ENCODE data around the gene OTOF. TPM values are rescaled to one million over a fixed set of nuclear protein-coding genes. Genes with fewer than 3 reads are reported as not detected.

Gene OTOF
- total and polyA plus RNA-seq, 8 donors = 0.07 to 0.26 (median 0.12) TPM; not detected in 1

GRCh38 chr2:26506279-26506678, 28.4 kb upstream of the OTOF start:
- no peaks in the 10 kb centered on the region for H3K4me1 ChIP-seq
- no peaks in the 10 kb centered on the region for H3K27me3 ChIP-seq
- intact Hi-C loops (cut with DNase I) = no loop called here
- no peak overlapping the region for H3K4me3 ChIP-seq
- TF ChIP-seq CTCF (IDR thresholded peaks at IDR 0.05) = no peak
- H3K36me3 ChIP-seq = no peaks in the 10 kb centered on the region
- ATAC-seq (no peak), FAIRE-seq (no peak), DNase-seq (no peak)
- 74 to 80% methylated on average over 4 of the region's 4 CpGs for WGBS, 2 donors
- no peaks in the 10 kb centered on the region for H3K9me3 ChIP-seq
- H3K27ac ChIP-seq = no peak overlapping the region

GRCh38 chr2:26504002-26504401, 26.1 kb upstream of the OTOF start:
- 43 to 55% methylated on average over 13 of the region's 13 CpGs for WGBS, 2 donors
- TF ChIP-seq CTCF (IDR thresholded peaks at IDR 0.05) = no peak
- intact Hi-C loops (cut with DNase I) = no loop called here
- H3K9me3 ChIP-seq = no peaks in the 10 kb centered on the region
- ATAC-seq = peak in 1 of 4 donors; percentile 9
- H3K4me3 ChIP-seq = peak overlapping the region in 2 of 4 donors; percentile 54
- no peaks in the 10 kb centered on the region for H3K36me3 ChIP-seq
- no peaks in the 10 kb centered on the region for H3K27me3 ChIP-seq
- no peak overlapping the region for H3K27ac ChIP-seq
- DNase-seq = no peak
- FAIRE-seq = no peak
- no peaks in the 10 kb centered on the region for H3K4me1 ChIP-seq

- intact Hi-C loops (cut with DNase I) = no loop called here
- no peaks in the 10 kb centered on the region for H3K4me1 ChIP-seq
- no peaks in the 10 kb centered on the region for H3K9me3 ChIP-seq
- no peaks in the 10 kb centered on the region for H3K27me3 ChIP-seq
- DNase-seq (peak; percentile 85 to 95 (median 90)), FAIRE-seq (no peak), ATAC-seq (peak; percentile 98 to 99 (median 98))
- peak; percentile 80 to 92 (median 86) for TF ChIP-seq CTCF (IDR thresholded peaks at IDR 0.05)
- WGBS, 2 donors = 1% methylated on average over 39 to 41 of the region's 41 CpGs
- no peaks in the 10 kb centered on the region for H3K36me3 ChIP-seq
- H3K27ac ChIP-seq = peak overlapping the region in 3 of 4 donors; percentile 22 to 39 (median 23)
- peak overlapping the region; percentile 28 to 54 (median 41) for H3K4me3 ChIP-seq
These were observed 25.4 kb upstream of the OTOF start for GRCh38 chr2:26503231-26503880.

- H3K4me3 ChIP-seq = no peak overlapping the region
- TF ChIP-seq CTCF (IDR thresholded peaks at IDR 0.05) = no peak
- 52 to 59% methylated on average over 4 of the region's 4 CpGs for WGBS, 2 donors
- H3K36me3 ChIP-seq = no peaks in the 10 kb centered on the region
- DNase-seq (no peak), FAIRE-seq (no peak), ATAC-seq (no peak)
- H3K27ac ChIP-seq = no peak overlapping the region
- H3K9me3 ChIP-seq = no peaks in the 10 kb centered on the region
- H3K4me1 ChIP-seq = no peaks in the 10 kb centered on the region
- intact Hi-C loops (cut with DNase I) = no loop called here
- no peaks in the 10 kb centered on the region for H3K27me3 ChIP-seq
These were observed 22.5 kb upstream of the OTOF start for GRCh38 chr2:26500406-26500805.

GRCh38 chr2:26495705-26496297, 17.9 kb upstream of the OTOF start:
- FAIRE-seq (no peak), DNase-seq (peak in 2 of 6 donors; percentile 10 to 27), ATAC-seq (peak; percentile 43 to 67 (median 62))
- peaks cover 0 to 4% (median 0%) of the 10 kb centered on the region in 3 donors for H3K4me1 ChIP-seq
- 48 to 60% methylated on average over 8 of the region's 8 CpGs for WGBS, 2 donors
- peak overlapping the region; percentile 29 to 72 (median 46) for H3K27ac ChIP-seq
- no peaks in the 10 kb centered on the region for H3K9me3 ChIP-seq
- no peak overlapping the region for H3K4me3 ChIP-seq
- H3K36me3 ChIP-seq = no peaks in the 10 kb centered on the region
- no peaks in the 10 kb centered on the region for H3K27me3 ChIP-seq
- intact Hi-C loops (cut with DNase I) = no loop called here
- no peak for TF ChIP-seq CTCF (IDR thresholded peaks at IDR 0.05)

Data from pancreas (tissue), 10 donors.